Endothelial cell of umbilical vein (primary cell): ENCODE results near the gene ZZZ3. TPM values are rescaled to one million over a fixed set of nuclear protein-coding genes. Genes with fewer than 3 reads are reported as not detected.

Source experiments
- BruUV-seq: library from RNA; stranded (reverse); fragments of 400-500 nt; replicated peaks from 2 replicates; lab custom pipeline; 2021; lab: Mats Ljungman, UMichigan
- CTCF ChIA-PET: fragments of 300-600, 350-600 bp; sonication (Branson Sonifier 250); formaldehyde crosslinking; loops from one replicate; lab custom pipeline; 2021; ENCODE audit warnings: antibody characterized with exemption, inconsistent platforms; lab: Charles Lee
- POLR2A ChIA-PET: fragments of 300-600, 350-600 bp; sonication (Branson Sonifier 250); formaldehyde crosslinking; loops from one replicate; lab custom pipeline; 2021; ENCODE audit warnings: antibody characterized with exemption, inconsistent platforms; lab: Charles Lee
- DNase-seq: peaks from one replicate; pipeline ENCODE4 v3.0.0-alpha.2; 2011; ENCODE audit warnings: low read depth, low spot score
- FAIRE-seq: peaks from 2 replicates; lab custom pipeline; 2011; peaks lifted over from hg19 to GRCh38; lab: Jason Lieb, UNC
- H2AFZ ChIP-seq: 2 replicates; pipeline ENCODE4 v1.6.0; 2012; ENCODE audit warnings: low read depth, low read length, control low read depth, inconsistent platforms
- H3K27ac ChIP-seq: 2 replicates; pipeline ENCODE4 v1.5.1; 2011; ENCODE audit warnings: low read depth, mild to moderate bottlenecking, control low read depth, low read length, moderate library complexity; ENCODE audit not compliant: insufficient read depth
- H3K27me3 ChIP-seq, 2 experiments: 2 replicates each; pipeline versions ENCODE4 v1.6.0 to v1.6.1; 2011; ENCODE audit warnings: low read length in 2 of 2, mixed read lengths in 1 of 2; ENCODE audit not compliant: control insufficient read depth in 2 of 2, insufficient read depth in 2 of 2
- H3K36me3 ChIP-seq, 2 experiments: 2 replicates in 1 of 2; 3 replicates in 1 of 2; pipeline ENCODE4 v1.5.1; 2011; ENCODE audit warnings: low read length in 2 of 2, mild to moderate bottlenecking in 1 of 2, moderate library complexity in 1 of 2; ENCODE audit not compliant: control insufficient read depth in 2 of 2, insufficient read depth in 2 of 2; ENCODE audit errors: extremely low read depth in 1 of 2
- H3K4me1 ChIP-seq: 3 replicates; pipeline ENCODE4 v1.5.1; 2011; ENCODE audit warnings: mild to moderate bottlenecking, low read length; ENCODE audit not compliant: control insufficient read depth, insufficient read depth; ENCODE audit errors: extremely low read depth
- H3K4me2 ChIP-seq: 2 replicates; pipeline ENCODE4 v1.6.1; 2011; ENCODE audit warnings: low read length, control low read depth, mixed read lengths; ENCODE audit not compliant: insufficient read depth
- H3K4me3 ChIP-seq, 3 experiments: fragments of 200-600 bp in 1 of 3; sonication (generic), shearing (Covaris generic) in 1 of 3; replicated peaks in 1 of 3; 2 replicates each; pipeline ENCODE4 v1.5.1; 2011 to 2016; ENCODE audit warnings: control low read depth in 3 of 3, low read length in 3 of 3, mild to moderate bottlenecking in 2 of 3, inconsistent platforms in 1 of 3, low read depth in 1 of 3, moderate library complexity in 1 of 3; ENCODE audit not compliant: insufficient read depth in 1 of 3
- H3K79me2 ChIP-seq: 2 replicates; pipeline ENCODE4 v1.6.0; 2012; ENCODE audit warnings: low read length, inconsistent platforms; ENCODE audit not compliant: control insufficient read depth, insufficient read depth
- H3K9ac ChIP-seq: replicated peaks from 2 replicates; pipeline ENCODE3; 2011; ENCODE audit warnings: low read length, control low read depth; ENCODE audit not compliant: insufficient read depth; ENCODE audit errors: extremely low read depth
- H3K9me1 ChIP-seq: replicated peaks from 3 replicates; pipeline ENCODE4 v1.6.0; 2011; ENCODE audit warnings: mild to moderate bottlenecking, low read length; ENCODE audit not compliant: control insufficient read depth, insufficient read depth; ENCODE audit errors: extremely low read depth
- H3K9me3 ChIP-seq: replicated peaks from 2 replicates; pipeline ENCODE4 v1.5.1; 2012; ENCODE audit warnings: low read length, inconsistent platforms; ENCODE audit not compliant: control insufficient read depth, insufficient read depth
- H4K20me1 ChIP-seq: replicated peaks from 2 replicates; pipeline ENCODE3; 2011; ENCODE audit warnings: mild to moderate bottlenecking, low read length; ENCODE audit not compliant: control insufficient read depth, insufficient read depth; ENCODE audit errors: extremely low read depth
- EZH2 ChIP-seq: IDR thresholded peaks from 2 replicates; pipeline ENCODE4 v1.6.1; 2012; ENCODE audit warnings: borderline replicate concordance, low read depth, mild to moderate bottlenecking, moderate library complexity, low read length, inconsistent platforms; ENCODE audit not compliant: severe bottlenecking
- FOS ChIP-seq: IDR thresholded peaks from 2 replicates; pipeline ENCODE4 v1.6.1; 2011; ENCODE audit warnings: mild to moderate bottlenecking, low read length, moderate library complexity, borderline replicate concordance; ENCODE audit not compliant: insufficient read depth
- GATA2 ChIP-seq: IDR thresholded peaks from 2 replicates; pipeline ENCODE4 v1.7.0; 2011; ENCODE audit warnings: low read depth, mild to moderate bottlenecking, moderate library complexity, mixed read lengths, low read length; ENCODE audit not compliant: insufficient read length, insufficient read depth
- JUN ChIP-seq: IDR thresholded peaks from 2 replicates; pipeline ENCODE4 v1.6.1; 2011; ENCODE audit warnings: borderline replicate concordance, low read depth; ENCODE audit not compliant: insufficient read length, insufficient read depth
- MYC ChIP-seq: IDR thresholded peaks from one replicate; pipeline ENCODE4 v1.6.1; 2011; ENCODE audit warnings: mild to moderate bottlenecking, low read depth, low read length
- POLR2A ChIP-seq: IDR thresholded peaks from 2 replicates; pipeline ENCODE4 v1.6.1; 2012; ENCODE audit warnings: low read depth, mild to moderate bottlenecking, control low read depth, low read length
- POLR2AphosphoS5 ChIP-seq: IDR thresholded peaks from 2 replicates; pipeline ENCODE4 v1.6.1; 2012; ENCODE audit warnings: low read depth, mild to moderate bottlenecking, control low read depth, low read length, moderate library complexity; ENCODE audit not compliant: insufficient read depth
- dilution Hi-C: fragments of 300-500 bp; cut with MboI; formaldehyde crosslinking; loops from one replicate; pipeline ENCODE4 v1.15.0; 2019; ENCODE audit warnings: low sequenced_read_pairs; ENCODE audit not compliant: extremely low pct_ligation_motif_present
- intact Hi-C: fragments of 100-400 bp; cut with micrococcal nuclease; formaldehyde crosslinking; loops from one replicate; pipeline ENCODE4 v1.10.0; 2022
- polyA plus RNA-seq, 4 experiments: library from polyadenylated mRNA; depleted of rRNA in 3 of 4; stranded (reverse) in 3 of 4; unstranded in 1 of 4; fragments of >200 nt; gene quantifications; 2 replicates each; pipeline versions ENCODE4 v1.2.1 to v1.2.3, GENCODE V29; 2011 to 2012; ENCODE audit warnings: missing spikeins in 1 of 4
- total RNA-seq: library from RNA; stranded (reverse); gene quantifications from 2 replicates; pipeline ENCODE4 v1.2.3, GENCODE V29; 2021
- TF ChIP-seq, protein P1 (sequence below), 2 donors: IDR thresholded peaks; 1 replicate in 1 of 2; 2 replicates in 1 of 2; pipeline ENCODE4 v1.5.1; 2011; ENCODE audit warnings: low read length in 2 of 2, mild to moderate bottlenecking in 2 of 2, moderate library complexity in 2 of 2, control low read depth in 1 of 2, inconsistent platforms in 1 of 2, low read depth in 1 of 2; ENCODE audit not compliant: insufficient read depth in 1 of 2; ENCODE audit errors: extremely low read depth in 1 of 2
- TF ChIP-seq, protein P2 (sequence below): IDR thresholded peaks from 2 replicates; pipeline ENCODE4 v1.6.1; 2011; ENCODE audit not compliant: insufficient read depth, insufficient read length

ZZZ3 gene
- total and polyA plus RNA-seq, 2 donors (not counting 3 experiments of a cell fraction or from before 2014, with no cell fraction given): 13.1 to 54.3 TPM

DNA sequence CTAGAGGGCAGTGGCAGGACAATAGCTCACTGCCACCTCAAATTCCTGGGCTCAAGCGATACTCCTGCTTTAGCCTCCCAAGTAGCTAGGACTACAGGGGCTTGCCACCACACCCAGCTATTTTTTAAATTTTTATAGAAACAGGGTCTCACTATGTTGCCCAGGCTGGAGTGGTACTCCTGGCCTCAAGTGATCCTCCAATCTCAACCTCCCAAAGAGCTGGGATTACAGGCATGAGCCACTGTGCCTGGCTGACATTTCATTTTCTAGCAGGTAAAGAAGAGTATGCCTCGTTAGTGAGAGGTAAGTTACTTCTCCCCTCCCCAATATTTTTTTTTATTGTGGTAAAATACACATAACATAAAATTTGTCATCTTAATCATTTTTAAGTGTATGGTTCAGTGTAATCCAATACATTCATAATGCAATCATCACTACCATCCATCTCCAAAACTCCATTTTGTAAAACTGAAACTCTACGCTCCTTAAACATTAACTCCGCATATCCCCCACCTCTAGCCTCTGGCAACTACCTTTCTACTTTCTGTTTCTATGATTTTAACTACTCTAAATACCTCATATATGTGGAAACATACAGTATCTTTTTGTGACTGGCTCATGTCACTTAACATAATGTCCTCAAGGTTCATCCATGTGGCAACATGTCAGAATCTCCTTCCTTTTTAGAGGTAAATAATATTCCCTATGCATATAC lies 22.4 kb downstream of the ZZZ3 start:
- H3K9me3 ChIP-seq: no peaks in the 10 kb centered on the region
- H3K27ac ChIP-seq: no peak overlapping the region
- POLR2A ChIA-PET: no interaction called here
- TF ChIP-seq JUN: no peak
- TF ChIP-seq FOS: no peak
- no peak for TF ChIP-seq EZH2
- no peak for TF ChIP-seq GATA2
- TF ChIP-seq POLR2A: no peak
- no peak for TF ChIP-seq POLR2AphosphoS5
- TF ChIP-seq MYC: no peak
- H2AFZ ChIP-seq: no peak overlapping the region
- no peak overlapping the region for H3K4me3 ChIP-seq
- dilution Hi-C loops: no loop called here
- intact Hi-C loops: no loop called here
- H3K9me1 ChIP-seq: no peaks in the 10 kb centered on the region
- no peak for FAIRE-seq
- no peak for DNase-seq
- no peaks in the 10 kb centered on the region for H3K4me1 ChIP-seq
- peaks cover 5% of the 10 kb centered on the region for H4K20me1 ChIP-seq
- no peak overlapping the region for H3K4me2 ChIP-seq
- H3K27me3 ChIP-seq: no peaks in the 10 kb centered on the region
- H3K79me2 ChIP-seq: peaks cover 97% of the 10 kb centered on the region
- BruUV-seq: no TSS peak
- CTCF ChIA-PET: no interaction called here
- H3K36me3 ChIP-seq: no peaks in the 10 kb centered on the region
- no peak overlapping the region for H3K9ac ChIP-seq

DNA sequence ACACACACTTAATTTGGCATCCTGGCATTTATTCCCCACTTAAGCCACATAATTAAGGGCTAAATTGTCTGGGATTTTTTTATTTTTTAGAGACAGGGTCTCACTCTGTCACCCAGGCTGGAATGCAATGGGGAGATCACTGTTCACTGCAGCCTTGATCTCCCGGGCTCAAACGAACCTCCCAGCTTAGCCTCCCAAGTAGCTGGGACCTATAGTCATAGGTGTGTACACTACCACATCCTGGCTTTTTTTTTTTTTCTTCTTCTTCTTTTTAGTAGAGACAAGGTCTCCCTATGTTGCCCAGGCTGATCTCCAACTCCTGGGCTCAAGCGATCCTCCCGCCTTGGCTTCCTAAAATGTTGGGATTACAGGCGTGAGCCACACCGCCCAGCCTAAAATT lies 24.2 kb downstream of the ZZZ3 start:
- CTCF ChIA-PET: interaction anchor here (0.9 kb wide), 1 partner anchor 9 kb away, joined by 4 read pairs; no protein-coding TSS in a partner anchor

More for the DNA sequence above, 24.2 kb downstream of the ZZZ3 start:
- Histone ChIP-seq H3K4me3 (no peak overlapping the region), H3K79me2 (peaks cover 95% of the 10 kb centered on the region), H4K20me1 (peaks cover 5% of the 10 kb centered on the region), H3K27me3 (no peaks in the 10 kb centered on the region), H3K36me3 (no peaks in the 10 kb centered on the region), H3K9me1 (no peaks in the 10 kb centered on the region), H2AFZ (no peak overlapping the region), H3K27ac (no peak overlapping the region), H3K9ac (no peak overlapping the region), H3K4me1 (no peaks in the 10 kb centered on the region), H3K4me2 (no peak overlapping the region), H3K9me3 (no peaks in the 10 kb centered on the region)
- TF ChIP-seq JUN (no peak), POLR2AphosphoS5 (no peak), FOS (no peak), EZH2 (no peak), POLR2A (no peak), GATA2 (no peak), MYC (no peak)
- TF ChIP-seq, protein P1, sequence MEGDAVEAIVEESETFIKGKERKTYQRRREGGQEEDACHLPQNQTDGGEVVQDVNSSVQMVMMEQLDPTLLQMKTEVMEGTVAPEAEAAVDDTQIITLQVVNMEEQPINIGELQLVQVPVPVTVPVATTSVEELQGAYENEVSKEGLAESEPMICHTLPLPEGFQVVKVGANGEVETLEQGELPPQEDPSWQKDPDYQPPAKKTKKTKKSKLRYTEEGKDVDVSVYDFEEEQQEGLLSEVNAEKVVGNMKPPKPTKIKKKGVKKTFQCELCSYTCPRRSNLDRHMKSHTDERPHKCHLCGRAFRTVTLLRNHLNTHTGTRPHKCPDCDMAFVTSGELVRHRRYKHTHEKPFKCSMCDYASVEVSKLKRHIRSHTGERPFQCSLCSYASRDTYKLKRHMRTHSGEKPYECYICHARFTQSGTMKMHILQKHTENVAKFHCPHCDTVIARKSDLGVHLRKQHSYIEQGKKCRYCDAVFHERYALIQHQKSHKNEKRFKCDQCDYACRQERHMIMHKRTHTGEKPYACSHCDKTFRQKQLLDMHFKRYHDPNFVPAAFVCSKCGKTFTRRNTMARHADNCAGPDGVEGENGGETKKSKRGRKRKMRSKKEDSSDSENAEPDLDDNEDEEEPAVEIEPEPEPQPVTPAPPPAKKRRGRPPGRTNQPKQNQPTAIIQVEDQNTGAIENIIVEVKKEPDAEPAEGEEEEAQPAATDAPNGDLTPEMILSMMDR (IDR thresholded peaks at IDR 0.05; ENCODE audit: extremely low read depth in 1 of 2, insufficient read depth in 1 of 2, low read depth in 1 of 2, low read length in 2 of 2): no peak
- TF ChIP-seq, protein P2, sequence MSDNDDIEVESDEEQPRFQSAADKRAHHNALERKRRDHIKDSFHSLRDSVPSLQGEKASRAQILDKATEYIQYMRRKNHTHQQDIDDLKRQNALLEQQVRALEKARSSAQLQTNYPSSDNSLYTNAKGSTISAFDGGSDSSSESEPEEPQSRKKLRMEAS: no peak
- no TSS peak for BruUV-seq
- intact Hi-C loops: no loop called here
- FAIRE-seq (no peak), DNase-seq (no peak)
- dilution Hi-C loops: no loop called here
- POLR2A ChIA-PET: interaction anchor here (0.7 kb wide), 1 partner anchor 50 kb away, joined by 3 read pairs; no protein-coding TSS in a partner anchor
